DOHH2 (cell line): ENCODE data around the gene NAT8L.

Experiments
- EZH2phosphoT487 ChIP-seq: fragments of 200-600 bp; sonication (generic); IDR thresholded peaks from 2 replicates; pipeline ENCODE4 v1.6.1; 2017; ENCODE audit warnings: borderline replicate concordance, mild to moderate bottlenecking, antibody characterized with exemption, low read length, moderate library complexity, mixed read lengths
- TF ChIP-seq, protein P1 (sequence below): fragments of 200-600 bp; sonication (generic); IDR thresholded peaks from one replicate; pipeline ENCODE4 v1.5.1; 2014; ENCODE audit warnings: antibody characterized with exemption, mild to moderate bottlenecking, low read depth, low read length; ENCODE audit not compliant: poor library complexity, severe bottlenecking

DNA sequence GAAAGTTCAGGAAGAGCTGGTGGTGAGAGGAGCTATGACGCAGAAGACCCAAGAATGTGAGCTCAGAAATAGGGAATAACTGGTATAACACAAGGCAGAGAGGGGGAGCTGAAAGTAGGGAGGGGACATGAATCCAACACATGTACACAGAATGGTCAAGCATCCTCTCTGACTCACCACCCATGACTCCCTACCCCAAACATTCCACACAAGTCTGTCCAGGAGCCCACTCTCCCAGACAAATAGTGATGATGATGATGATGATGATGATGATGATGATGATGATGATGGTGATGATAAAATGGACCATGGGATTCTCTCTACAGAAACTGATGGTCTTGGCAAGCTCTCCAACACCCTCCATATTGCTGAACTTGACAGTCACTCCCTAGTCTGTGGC lies 46.4 kb downstream of the NAT8L start:
- TF ChIP-seq, protein P1, sequence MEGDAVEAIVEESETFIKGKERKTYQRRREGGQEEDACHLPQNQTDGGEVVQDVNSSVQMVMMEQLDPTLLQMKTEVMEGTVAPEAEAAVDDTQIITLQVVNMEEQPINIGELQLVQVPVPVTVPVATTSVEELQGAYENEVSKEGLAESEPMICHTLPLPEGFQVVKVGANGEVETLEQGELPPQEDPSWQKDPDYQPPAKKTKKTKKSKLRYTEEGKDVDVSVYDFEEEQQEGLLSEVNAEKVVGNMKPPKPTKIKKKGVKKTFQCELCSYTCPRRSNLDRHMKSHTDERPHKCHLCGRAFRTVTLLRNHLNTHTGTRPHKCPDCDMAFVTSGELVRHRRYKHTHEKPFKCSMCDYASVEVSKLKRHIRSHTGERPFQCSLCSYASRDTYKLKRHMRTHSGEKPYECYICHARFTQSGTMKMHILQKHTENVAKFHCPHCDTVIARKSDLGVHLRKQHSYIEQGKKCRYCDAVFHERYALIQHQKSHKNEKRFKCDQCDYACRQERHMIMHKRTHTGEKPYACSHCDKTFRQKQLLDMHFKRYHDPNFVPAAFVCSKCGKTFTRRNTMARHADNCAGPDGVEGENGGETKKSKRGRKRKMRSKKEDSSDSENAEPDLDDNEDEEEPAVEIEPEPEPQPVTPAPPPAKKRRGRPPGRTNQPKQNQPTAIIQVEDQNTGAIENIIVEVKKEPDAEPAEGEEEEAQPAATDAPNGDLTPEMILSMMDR = no peak
- TF ChIP-seq EZH2phosphoT487 = no peak
